GM21619 (cell line): Measurements from ENCODE around the gene BAZ2B.

Experiments used
- ATAC-seq: cut with Tn5 transposase; IDR thresholded peaks from one replicate; pipeline ENCODE4 v1.9.1; 2021; ENCODE audit not compliant: unreplicated experiment

The BAZ2B gene

GRCh38 chr2:159617646-159618045 lies 1.3 kb upstream of the BAZ2B start:
- no peak for ATAC-seq

DNA sequence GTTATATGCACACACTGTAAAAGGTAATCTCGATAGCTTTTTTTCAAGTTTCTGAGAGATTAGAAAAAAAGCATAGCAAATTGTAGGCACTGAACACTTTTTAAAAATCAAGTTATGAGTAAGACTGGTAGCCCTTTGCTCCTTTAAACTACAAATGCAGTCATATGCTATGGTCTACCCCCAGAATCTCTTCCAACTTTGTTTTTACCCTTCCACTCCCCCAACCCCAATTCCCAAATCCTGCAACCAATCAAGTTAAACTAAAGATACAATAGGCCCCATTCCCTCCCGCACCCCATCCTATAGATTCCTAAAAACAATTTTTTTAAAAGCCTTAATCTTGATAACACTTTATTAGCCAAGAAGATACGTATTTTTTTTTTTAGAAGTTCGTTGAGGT lies 752 bp upstream of the BAZ2B start:
- no peak for ATAC-seq

DNA sequence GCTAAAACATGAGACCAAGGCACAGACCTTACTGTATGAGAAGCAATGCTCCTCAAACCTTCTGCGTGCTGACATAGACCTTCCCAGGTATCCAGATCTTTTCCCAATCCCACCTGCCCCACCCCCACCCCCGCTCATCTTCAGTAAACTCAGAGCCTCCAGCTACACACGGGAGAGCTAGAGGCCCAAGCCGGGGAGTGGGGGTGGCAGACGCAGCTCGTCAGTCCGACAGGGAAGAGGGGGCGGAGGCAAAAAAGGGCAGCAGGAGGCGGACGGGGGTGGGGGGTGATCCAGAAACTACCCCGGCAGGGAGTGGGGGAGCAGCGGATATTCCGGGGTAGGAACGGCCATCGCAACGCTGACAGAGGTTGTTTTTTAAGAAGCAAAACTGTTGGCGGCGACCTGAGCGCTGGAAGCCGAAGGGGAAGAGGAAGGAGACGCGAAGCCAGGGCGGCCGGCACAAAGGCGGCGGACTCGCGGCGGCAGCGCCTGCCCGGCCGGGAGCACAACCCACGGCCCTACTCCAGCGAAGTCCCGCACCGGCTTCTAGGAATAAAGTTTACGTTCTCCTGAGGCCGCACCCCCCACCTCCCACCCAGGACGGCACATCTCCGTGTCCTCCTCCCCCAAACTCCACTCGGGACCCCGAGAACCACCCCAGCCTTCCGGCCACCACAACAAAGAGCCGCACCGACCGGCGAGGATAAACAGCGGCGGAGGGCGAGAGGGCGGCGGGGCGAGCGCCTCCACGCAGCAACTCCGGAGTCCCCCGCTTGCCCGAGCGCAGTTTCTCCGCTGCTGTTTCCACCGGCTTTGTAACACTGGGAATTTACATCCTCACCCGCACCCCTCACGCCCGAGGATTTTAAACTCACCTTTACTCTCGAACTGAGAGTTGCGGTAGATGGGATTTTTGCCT lies 722 bp downstream of the BAZ2B start:
- peak; percentile 67 for ATAC-seq

- no peak for ATAC-seq
Measured at GRCh38 chr2:159614534-159615366, 1.6 kb downstream of the BAZ2B start.

- no peak for ATAC-seq
Measured at GRCh38 chr2:159613651-159614285, 2.6 kb downstream of the BAZ2B start.

DNA sequence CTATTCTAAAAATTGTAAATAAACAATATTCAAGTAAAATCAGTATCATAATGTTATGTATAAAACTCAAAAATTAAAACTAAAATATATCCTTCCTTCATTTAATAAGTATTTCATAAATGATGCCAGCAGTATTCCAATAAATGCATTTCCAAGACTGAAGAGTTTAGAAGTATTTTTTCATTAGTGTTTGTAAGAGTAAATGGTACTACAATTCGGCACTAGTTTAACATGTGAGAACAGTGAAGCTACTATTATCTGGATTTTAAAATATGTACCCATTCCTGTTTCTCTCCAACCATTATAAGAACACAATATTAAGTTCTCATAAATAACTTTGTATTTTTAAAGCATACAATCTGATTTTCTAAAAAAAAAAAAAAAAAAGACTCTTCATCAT lies 3.3 kb downstream of the BAZ2B start:
- ATAC-seq, result no peak

DNA sequence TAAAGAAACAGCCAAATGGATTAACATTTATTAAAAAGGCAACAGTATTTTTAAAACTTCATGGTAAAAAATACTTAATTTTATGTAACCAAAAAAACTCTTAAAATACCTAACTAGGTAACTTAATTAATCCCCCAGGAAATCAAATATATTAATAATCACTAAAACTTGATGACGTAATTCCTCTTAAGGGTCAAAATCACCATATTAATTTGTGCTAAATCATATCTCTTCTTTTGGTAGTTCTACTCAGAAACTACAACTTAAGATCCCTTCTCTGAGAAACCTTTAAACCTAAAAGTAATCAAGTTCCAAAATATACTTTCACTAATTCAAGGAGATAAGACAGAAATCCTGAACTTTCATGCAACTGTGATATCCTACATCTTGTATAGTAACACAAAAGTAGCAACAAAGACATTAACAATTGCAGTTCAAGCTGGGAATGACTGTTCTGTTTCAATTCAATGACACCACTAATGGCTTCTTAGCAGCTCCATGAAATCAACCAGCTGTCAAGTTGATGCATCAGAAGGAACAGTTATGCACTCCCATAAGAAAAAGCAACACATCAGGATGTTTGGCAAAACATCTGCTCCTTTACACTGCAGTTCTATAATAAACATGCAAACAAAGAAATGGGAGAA lies 4.0 kb downstream of the BAZ2B start:
- ATAC-seq, result no peak

DNA sequence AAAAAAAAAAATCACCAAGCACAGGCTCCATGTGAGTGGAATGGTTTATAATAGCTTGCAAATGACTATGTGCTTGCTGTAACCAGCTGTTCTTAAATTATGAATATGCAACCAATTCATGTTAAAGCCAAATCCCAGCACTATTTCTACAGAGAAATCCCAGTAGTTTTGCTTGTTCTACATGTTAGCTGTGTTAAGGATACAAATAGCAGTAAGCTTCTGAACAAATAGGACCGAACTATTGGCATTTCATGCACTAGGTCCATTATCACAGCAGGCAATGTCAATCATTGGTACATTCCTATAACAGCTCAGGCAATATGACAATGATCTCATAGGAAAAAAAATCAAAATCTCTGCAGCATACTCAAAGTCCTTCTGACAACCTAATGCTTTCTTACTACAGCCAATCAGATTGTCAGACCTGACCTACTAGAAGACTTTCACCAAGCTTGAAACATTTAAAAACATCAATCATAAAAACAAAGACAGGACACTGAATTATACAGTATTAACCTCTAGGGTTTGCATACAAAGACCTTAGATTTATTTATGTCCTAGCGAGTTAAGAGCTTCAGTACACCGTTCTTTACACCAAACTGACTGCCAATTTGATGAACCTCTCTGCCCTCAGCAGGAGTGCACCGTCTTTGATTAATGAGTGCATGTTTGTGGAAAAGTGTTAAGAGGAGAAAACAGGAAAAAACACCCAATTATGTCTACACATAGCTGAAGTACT lies 6.4 kb downstream of the BAZ2B start:
- ATAC-seq, result no peak

DNA sequence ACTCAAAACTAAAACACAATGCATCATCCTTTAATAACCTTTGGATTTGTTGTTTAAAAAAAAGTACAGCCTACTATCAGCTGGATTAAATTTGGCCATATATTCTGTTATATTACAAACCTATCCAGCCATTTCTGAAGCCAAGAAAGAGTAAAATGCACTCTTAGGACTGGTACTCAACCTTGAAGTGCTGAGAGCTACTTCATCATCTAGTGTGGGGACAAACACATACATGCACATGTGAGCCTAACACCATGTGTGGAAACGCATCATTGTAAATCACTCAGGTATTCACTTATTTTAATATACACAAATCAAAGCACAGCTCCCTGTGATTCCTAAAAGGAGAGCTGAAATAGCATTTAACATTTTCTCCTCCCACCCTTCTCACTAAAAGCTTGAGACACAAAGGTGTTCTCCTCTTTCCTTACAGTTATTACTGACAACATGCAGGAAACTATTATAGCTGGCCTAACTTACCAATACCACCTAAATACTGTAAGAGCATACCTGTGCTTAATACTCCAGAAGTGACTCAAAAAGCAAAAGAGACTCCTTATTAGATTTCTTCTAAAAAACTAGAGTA lies 7.5 kb downstream of the BAZ2B start:
- ATAC-seq, result no peak

DNA sequence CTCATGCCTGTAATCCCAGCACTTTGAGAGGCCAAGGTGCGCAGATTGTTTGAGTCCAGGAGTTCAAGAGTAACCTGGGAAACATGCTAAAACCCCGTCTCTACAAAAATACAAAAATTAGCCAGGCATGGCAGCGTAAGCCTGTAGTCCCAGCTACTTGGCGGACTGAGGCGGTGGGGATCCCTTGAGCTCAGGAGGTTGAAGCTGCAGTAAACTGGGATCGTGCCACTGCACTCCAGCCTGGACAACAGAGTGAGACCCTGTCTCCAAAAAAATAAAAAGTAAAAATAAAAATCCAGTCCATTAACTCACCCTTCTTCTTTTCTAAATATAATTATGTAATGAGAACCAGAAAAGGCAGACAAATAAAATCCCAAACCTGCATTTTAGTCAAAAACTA lies 8.2 kb downstream of the BAZ2B start:
- no peak for ATAC-seq

- no peak for ATAC-seq
Measured at GRCh38 chr2:159606287-159606686, 10.1 kb downstream of the BAZ2B start.

DNA sequence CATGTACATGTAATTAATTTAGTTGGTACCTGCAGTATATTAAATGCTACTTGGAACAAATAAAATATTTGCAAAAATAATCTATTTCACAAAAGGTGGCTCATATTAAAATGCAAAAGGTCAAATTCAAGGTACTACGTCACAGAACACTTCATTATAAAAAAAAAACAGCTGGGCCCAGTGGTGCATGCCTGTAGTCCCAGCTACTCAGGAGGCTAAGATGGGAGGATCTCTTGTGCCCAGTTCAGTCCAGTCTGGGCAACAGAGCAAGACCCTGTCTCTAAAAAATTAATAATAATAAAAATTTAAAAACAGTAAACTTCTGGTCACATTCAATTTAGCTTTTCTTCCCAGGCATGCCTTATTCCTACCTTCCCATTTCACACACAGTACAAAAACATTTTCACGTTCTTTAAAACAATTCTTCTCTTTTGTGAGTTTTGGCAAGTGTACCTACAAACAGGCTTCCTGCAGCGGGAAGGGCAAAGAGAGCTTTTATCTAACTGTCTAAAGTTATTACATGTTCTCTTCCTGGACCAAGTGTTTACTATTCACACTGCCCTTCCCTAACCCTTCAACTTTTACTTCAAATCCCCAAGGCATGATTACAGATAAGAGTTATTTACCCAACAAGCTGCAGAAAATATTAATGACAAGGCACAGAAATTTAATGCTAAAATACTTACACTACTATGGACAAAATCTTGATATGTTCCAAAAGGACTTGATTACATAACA lies 10.7 kb downstream of the BAZ2B start:
- ATAC-seq, result no peak

DNA sequence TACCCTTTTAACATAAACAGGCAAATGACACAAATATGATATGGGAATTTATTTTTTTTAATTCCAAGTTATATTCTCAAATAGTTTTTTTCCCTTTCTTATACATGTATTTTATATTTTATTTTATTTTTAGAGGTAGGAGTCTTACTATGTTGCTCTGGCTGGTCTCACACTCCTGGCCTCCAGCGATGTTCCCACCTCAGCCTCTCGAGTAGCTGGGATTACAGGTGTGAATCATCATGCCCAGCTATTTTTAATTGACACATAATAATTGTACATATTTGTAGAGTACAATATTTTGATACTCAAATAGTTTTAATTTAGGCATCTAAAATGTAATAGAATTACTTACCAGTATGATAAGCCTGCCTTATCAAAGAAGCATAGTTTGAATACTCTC lies 12.2 kb downstream of the BAZ2B start:
- ATAC-seq, result no peak

- ATAC-seq, result no peak
Measured at GRCh38 chr2:159600752-159601151, 15.6 kb downstream of the BAZ2B start.

DNA sequence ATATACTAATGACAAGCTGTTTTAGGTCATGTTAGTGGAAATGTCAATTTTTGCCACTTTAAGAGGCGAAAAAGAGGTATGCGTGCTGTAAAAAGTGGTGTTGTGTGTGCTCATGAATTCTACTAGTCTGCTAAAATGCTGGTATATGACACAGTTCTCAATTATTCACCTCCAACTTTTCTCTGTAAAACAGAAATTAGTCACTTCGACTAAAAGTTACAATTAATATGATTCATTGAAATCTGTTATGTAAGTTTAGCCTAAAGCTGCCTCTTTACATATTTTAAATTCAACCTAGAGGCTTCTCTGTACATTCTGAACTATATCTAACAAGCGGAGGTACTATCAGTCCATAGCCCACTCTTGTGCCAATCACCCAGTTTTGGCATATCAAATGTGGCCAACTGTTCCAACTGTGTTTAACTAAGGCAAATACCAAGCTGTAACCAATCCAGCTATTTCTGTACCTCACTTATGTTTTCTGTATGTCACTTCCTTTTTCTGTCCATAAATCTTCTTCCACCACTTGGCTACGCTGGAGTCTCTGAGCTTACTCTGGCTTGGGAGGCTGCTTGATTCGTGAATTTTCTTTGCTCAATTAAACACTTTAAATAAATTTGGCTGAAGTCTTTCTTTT lies 20.8 kb downstream of the BAZ2B start:
- ATAC-seq, result no peak

GRCh38 chr2:159592441-159592840 lies 23.9 kb downstream of the BAZ2B start:
- ATAC-seq, result no peak

DNA sequence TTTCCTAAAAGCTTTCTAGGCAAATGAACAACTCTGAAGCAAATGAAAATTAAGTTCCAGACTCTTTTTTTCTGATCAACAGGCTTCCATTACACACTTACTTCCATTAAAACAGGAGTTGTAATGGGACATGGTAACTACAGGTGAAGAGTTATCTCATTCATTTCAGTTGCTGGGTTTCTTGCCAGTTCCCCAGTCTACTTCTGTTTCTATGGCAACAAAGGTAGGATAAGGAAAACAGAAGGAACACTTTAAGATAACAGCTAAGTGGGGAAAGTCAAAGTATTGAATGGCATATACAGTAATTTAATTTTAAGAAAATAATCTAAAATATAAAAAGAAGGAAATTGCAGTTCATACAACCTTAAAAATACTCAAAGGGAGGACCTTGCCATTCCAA lies 25.1 kb downstream of the BAZ2B start:
- ATAC-seq, result no peak

- no peak for ATAC-seq
Measured at GRCh38 chr2:159589286-159589685, 27.1 kb downstream of the BAZ2B start.

DNA sequence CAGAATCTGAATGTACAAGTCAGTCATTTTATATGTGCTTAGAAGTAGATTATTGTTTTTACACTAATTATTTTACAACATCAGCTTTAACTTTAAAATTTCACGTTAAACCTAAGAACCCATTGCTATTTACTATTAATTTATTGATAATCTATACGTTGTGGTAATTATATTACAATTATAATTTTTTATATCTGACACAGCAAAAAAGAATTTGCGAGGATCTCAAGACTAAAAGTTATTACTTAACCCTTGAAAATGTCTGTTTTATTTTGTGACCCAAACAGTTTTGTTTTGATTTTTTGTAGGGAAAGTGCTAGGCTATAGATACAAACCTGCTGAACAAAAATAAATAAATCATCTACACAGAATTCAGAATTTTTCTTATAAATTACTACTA lies 30.3 kb downstream of the BAZ2B start:
- ATAC-seq, result no peak
